Fibroblast of lung (primary cell): ENCODE measurements around the gene CNNM3. TPM values are rescaled to one million over a fixed set of nuclear protein-coding genes. Genes with fewer than 3 reads are reported as not detected.

ENCODE experiments used
- DNase-seq, 2 donors: peaks; one replicate each; pipeline versions ENCODE4 v3.0.0 to v3.0.0-alpha.2; 2010; ENCODE audit warnings: low read depth in 2 of 2
- H2AFZ ChIP-seq: 2 replicates; pipeline ENCODE4 v1.5.1; 2012; ENCODE audit warnings: low read length, control low read depth, inconsistent platforms
- H3K27ac ChIP-seq: 2 replicates; pipeline ENCODE4 v1.5.1; 2011; ENCODE audit warnings: low read length, control low read depth; ENCODE audit not compliant: insufficient read depth
- H3K27me3 ChIP-seq: 2 replicates; pipeline ENCODE4 v1.5.1; 2011; ENCODE audit warnings: mild to moderate bottlenecking, low read length; ENCODE audit not compliant: control insufficient read depth, insufficient read depth
- H3K36me3 ChIP-seq: 2 replicates; pipeline ENCODE4 v1.5.1; 2011; ENCODE audit warnings: low read length; ENCODE audit not compliant: control insufficient read depth, insufficient read depth
- H3K4me1 ChIP-seq: 2 replicates; pipeline ENCODE4 v1.5.1; 2011; ENCODE audit warnings: low read length; ENCODE audit not compliant: control insufficient read depth, insufficient read depth; ENCODE audit errors: extremely low read depth
- H3K4me2 ChIP-seq: 2 replicates; pipeline ENCODE4 v1.5.1; 2011; ENCODE audit warnings: low read length, control low read depth; ENCODE audit not compliant: insufficient read depth; ENCODE audit errors: extremely low read depth
- H3K4me3 ChIP-seq, 4 experiments: fragments of 200-600 bp in 1 of 4; sonication (generic) in 1 of 4; replicated peaks in 1 of 4; 2 replicates each; pipeline ENCODE4 v1.5.1; 2011 to 2016; ENCODE audit warnings: low read length in 4 of 4, low read depth in 3 of 4, mild to moderate bottlenecking in 3 of 4, control low read depth in 2 of 4, inconsistent platforms in 1 of 4, mixed read lengths in 1 of 4; ENCODE audit not compliant: insufficient read depth in 1 of 4; ENCODE audit errors: control extremely low read depth in 1 of 4
- H3K79me2 ChIP-seq: 2 replicates; pipeline ENCODE4 v1.5.1; 2012; ENCODE audit warnings: mild to moderate bottlenecking, low read length, inconsistent platforms; ENCODE audit not compliant: control insufficient read depth, insufficient read depth
- H3K9ac ChIP-seq: 2 replicates; pipeline ENCODE4 v1.5.1; 2011; ENCODE audit warnings: mild to moderate bottlenecking, low read length, control low read depth; ENCODE audit not compliant: insufficient read depth
- H3K9me3 ChIP-seq: 2 replicates; pipeline ENCODE4 v1.5.1; 2012; ENCODE audit warnings: low read depth, low read length; ENCODE audit not compliant: control insufficient read depth, insufficient read depth
- H4K20me1 ChIP-seq: 2 replicates; pipeline ENCODE4 v1.5.1; 2011; ENCODE audit warnings: low read length; ENCODE audit not compliant: control insufficient read depth, insufficient read depth; ENCODE audit errors: extremely low read depth
- EZH2 ChIP-seq: IDR thresholded peaks from 2 replicates; pipeline ENCODE4 v1.5.1; 2012; ENCODE audit warnings: low read length, control low read depth, mild to moderate bottlenecking; ENCODE audit errors: missing control alignments
- polyA plus RNA-seq, 2 donors: library from polyadenylated mRNA; depleted of rRNA in 1 of 2; stranded (reverse) in 1 of 2; unstranded in 1 of 2; fragments of >200 nt; gene quantifications; 2 replicates each; pipeline ENCODE4 v1.2.1, GENCODE V29; 2011 to 2012; ENCODE audit warnings: missing spikeins in 1 of 2
- total RNA-seq: library from RNA; depleted of rRNA; stranded (reverse); fragments of >200 nt; gene quantifications from 2 replicates; pipeline ENCODE4 v1.2.1, GENCODE V29; 2014
- TF ChIP-seq, protein P1 (sequence below), 2 donors: IDR thresholded peaks in 1 of 2; conservative IDR thresholded peaks in 1 of 2; 1 replicate in 1 of 2; 2 replicates in 1 of 2; pipeline ENCODE4 v1.5.1; 2011 to 2012; ENCODE audit warnings: low read length in 2 of 2, control low read depth in 1 of 2, inconsistent platforms in 1 of 2, low read depth in 1 of 2, mild to moderate bottlenecking in 1 of 2

The CNNM3 gene
- total and polyA plus RNA-seq, 2 donors (not counting 1 experiment from before 2014, with no cell fraction given), result 4.3 to 9.9 TPM

- Histone ChIP-seq H3K9me3 (no peaks in the 10 kb centered on the region), H3K79me2 (no peaks in the 10 kb centered on the region), H3K27ac (no peak overlapping the region), H4K20me1 (no peaks in the 10 kb centered on the region), H2AFZ (peak overlapping the region; percentile 52), H3K9ac (no peak overlapping the region), H3K4me1 (peaks cover 7% of the 10 kb centered on the region), H3K36me3 (peaks cover 6% of the 10 kb centered on the region), H3K27me3 (no peaks in the 10 kb centered on the region), H3K4me3 (no peak overlapping the region), H3K4me2 (no peak overlapping the region)
- TF ChIP-seq EZH2, result no peak
- TF ChIP-seq, protein P1, sequence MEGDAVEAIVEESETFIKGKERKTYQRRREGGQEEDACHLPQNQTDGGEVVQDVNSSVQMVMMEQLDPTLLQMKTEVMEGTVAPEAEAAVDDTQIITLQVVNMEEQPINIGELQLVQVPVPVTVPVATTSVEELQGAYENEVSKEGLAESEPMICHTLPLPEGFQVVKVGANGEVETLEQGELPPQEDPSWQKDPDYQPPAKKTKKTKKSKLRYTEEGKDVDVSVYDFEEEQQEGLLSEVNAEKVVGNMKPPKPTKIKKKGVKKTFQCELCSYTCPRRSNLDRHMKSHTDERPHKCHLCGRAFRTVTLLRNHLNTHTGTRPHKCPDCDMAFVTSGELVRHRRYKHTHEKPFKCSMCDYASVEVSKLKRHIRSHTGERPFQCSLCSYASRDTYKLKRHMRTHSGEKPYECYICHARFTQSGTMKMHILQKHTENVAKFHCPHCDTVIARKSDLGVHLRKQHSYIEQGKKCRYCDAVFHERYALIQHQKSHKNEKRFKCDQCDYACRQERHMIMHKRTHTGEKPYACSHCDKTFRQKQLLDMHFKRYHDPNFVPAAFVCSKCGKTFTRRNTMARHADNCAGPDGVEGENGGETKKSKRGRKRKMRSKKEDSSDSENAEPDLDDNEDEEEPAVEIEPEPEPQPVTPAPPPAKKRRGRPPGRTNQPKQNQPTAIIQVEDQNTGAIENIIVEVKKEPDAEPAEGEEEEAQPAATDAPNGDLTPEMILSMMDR (conservative IDR thresholded peaks at IDR 0.05 in 1 of 2, IDR thresholded peaks at IDR 0.05 in 1 of 2; ENCODE audit: low read depth in 1 of 2, low read length in 2 of 2), result no peak
- DNase-seq, result peak; percentile 42 to 75
Measured at GRCh38 chr2:96832754-96833507, 16.9 kb downstream of the CNNM3 start.

DNA sequence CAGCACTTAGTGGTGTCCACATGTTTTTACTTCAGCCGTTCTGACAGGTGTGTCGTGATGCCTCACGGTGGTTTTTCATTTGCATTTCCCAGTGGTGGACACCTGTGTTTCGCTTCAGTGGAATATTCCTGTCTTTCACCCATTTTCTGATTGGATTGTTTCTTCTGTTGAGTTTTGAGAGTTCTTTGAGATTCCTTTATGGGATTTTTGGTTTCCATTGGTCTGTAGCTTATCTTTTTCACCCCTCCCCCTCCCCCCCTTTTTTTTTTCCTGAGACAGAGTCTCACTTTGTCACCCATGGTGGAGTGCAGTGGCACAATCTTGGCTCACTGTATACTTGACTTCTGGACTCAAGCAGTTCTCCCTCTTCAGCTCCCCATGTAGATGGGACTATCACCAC, 19.8 kb downstream of the CNNM3 start:
- no peak for DNase-seq
- no peaks in the 10 kb centered on the region for H3K9me3 ChIP-seq
- H4K20me1 ChIP-seq, result no peaks in the 10 kb centered on the region
- no peak overlapping the region for H2AFZ ChIP-seq
- no peak for TF ChIP-seq EZH2
- TF ChIP-seq, protein P1 (conservative IDR thresholded peaks at IDR 0.05 in 1 of 2, IDR thresholded peaks at IDR 0.05 in 1 of 2; ENCODE audit: low read depth in 1 of 2, low read length in 2 of 2), result no peak
- no peak overlapping the region for H3K4me2 ChIP-seq
- H3K4me1 ChIP-seq, result peaks cover 7% of the 10 kb centered on the region
- no peak overlapping the region for H3K27ac ChIP-seq
- H3K27me3 ChIP-seq, result no peaks in the 10 kb centered on the region
- peaks cover 6% of the 10 kb centered on the region for H3K36me3 ChIP-seq
- H3K79me2 ChIP-seq, result no peaks in the 10 kb centered on the region
- H3K9ac ChIP-seq, result no peak overlapping the region
- no peak overlapping the region for H3K4me3 ChIP-seq

DNA sequence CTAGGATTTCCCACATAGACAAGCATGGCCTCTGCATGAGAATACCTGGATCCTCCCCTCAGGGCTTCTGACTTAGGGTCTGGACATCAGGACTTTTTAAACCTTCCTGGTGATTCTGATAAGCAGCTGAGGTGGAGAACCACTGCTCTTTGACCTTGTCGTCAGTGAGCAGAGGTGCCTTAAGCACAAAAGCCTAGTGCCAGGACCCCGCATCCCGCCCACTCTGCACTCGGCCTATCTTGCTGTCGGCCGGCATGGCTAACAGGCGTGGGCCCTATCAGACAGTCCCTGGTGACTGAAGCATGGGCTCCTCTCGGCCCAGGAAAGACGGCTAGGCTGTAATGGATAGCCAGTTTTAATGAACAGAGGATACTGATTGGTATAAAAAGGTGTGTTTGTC, 21.5 kb downstream of the CNNM3 start:
- Histone ChIP-seq H3K9me3 (no peaks in the 10 kb centered on the region), H3K27me3 (no peaks in the 10 kb centered on the region), H3K9ac (no peak overlapping the region), H3K79me2 (no peaks in the 10 kb centered on the region), H2AFZ (no peak overlapping the region), H3K4me2 (no peak overlapping the region), H3K36me3 (peaks cover 6% of the 10 kb centered on the region), H3K4me1 (peaks cover 7% of the 10 kb centered on the region), H3K27ac (no peak overlapping the region), H3K4me3 (no peak overlapping the region), H4K20me1 (no peaks in the 10 kb centered on the region)
- TF ChIP-seq, protein P1 (conservative IDR thresholded peaks at IDR 0.05 in 1 of 2, IDR thresholded peaks at IDR 0.05 in 1 of 2; ENCODE audit: low read depth in 1 of 2, low read length in 2 of 2), result no peak
- TF ChIP-seq EZH2, result no peak
- no peak for DNase-seq
